Osteocyte (in vitro differentiated cells): ENCODE data around the gene IL13. TPM values are rescaled to one million over a fixed set of nuclear protein-coding genes. Genes with fewer than 3 reads are reported as not detected.

Experiments
- DNase-seq: peaks from one replicate; pipeline ENCODE4 v3.0.0; 2021; ENCODE audit warnings: mixed read lengths; ENCODE audit not compliant: unreplicated experiment; ENCODE audit errors: extremely low spot score
- H3K27ac Mint-ChIP-seq: one replicate; pipeline ENCODE4 v1.8.0; 2021; ENCODE audit warnings: mild to moderate bottlenecking, mixed read lengths; ENCODE audit not compliant: unreplicated experiment
- H3K27me3 Mint-ChIP-seq: one replicate; pipeline ENCODE4 v1.8.0; 2021; ENCODE audit warnings: mixed read lengths; ENCODE audit not compliant: unreplicated experiment
- H3K36me3 Mint-ChIP-seq: one replicate; pipeline ENCODE4 v1.8.0; 2021; ENCODE audit warnings: mixed read lengths; ENCODE audit not compliant: unreplicated experiment
- H3K4me1 Mint-ChIP-seq: one replicate; pipeline ENCODE4 v1.8.0; 2021; ENCODE audit warnings: mixed read lengths; ENCODE audit not compliant: unreplicated experiment
- H3K4me3 Mint-ChIP-seq: one replicate; pipeline ENCODE4 v1.8.0; 2021; ENCODE audit warnings: mild to moderate bottlenecking, moderate library complexity, mixed read lengths; ENCODE audit not compliant: unreplicated experiment
- H3K9me3 Mint-ChIP-seq: one replicate; pipeline ENCODE4 v1.8.0; 2021; ENCODE audit warnings: mixed read lengths; ENCODE audit not compliant: unreplicated experiment
- CTCF ChIP-seq: fragments of 200-600 bp; sonication (generic); IDR thresholded peaks from 2 replicates; pipeline ENCODE4 v1.5.0; 2021; ENCODE audit warnings: antibody characterized with exemption, mild to moderate bottlenecking, moderate library complexity
- total RNA-seq: library from RNA; stranded (reverse); gene quantifications from 2 replicates; pipeline ENCODE4 v1.2.1, GENCODE V29; 2021

IL13 gene
- total RNA-seq, 1 donor from 2014 or later = not detected

GRCh38 chr5:132678735-132679134 lies 20.8 kb downstream of the IL13 start:
- Mint-ChIP-seq H3K9me3 (no peaks in the 10 kb centered on the region), H3K27ac (no peak overlapping the region), H3K4me3 (no peak overlapping the region), H3K27me3 (no peaks in the 10 kb centered on the region), H3K36me3 (no peaks in the 10 kb centered on the region), H3K4me1 (peaks cover 39% of the 10 kb centered on the region)
- TF ChIP-seq CTCF = no peak
- peak; percentile 51 for DNase-seq

GRCh38 chr5:132679166-132679565 lies 21.2 kb downstream of the IL13 start:
- no peaks in the 10 kb centered on the region for H3K36me3 Mint-ChIP-seq
- no peak for TF ChIP-seq CTCF
- H3K4me3 Mint-ChIP-seq = no peak overlapping the region
- peaks cover 36% of the 10 kb centered on the region for H3K4me1 Mint-ChIP-seq
- H3K27me3 Mint-ChIP-seq = no peaks in the 10 kb centered on the region
- no peak for DNase-seq
- H3K9me3 Mint-ChIP-seq = no peaks in the 10 kb centered on the region
- no peak overlapping the region for H3K27ac Mint-ChIP-seq

GRCh38 chr5:132679717-132680380 lies 21.9 kb downstream of the IL13 start:
- no peaks in the 10 kb centered on the region for H3K36me3 Mint-ChIP-seq
- H3K9me3 Mint-ChIP-seq = no peaks in the 10 kb centered on the region
- DNase-seq = peak; percentile 64
- H3K4me1 Mint-ChIP-seq = peaks cover 29% of the 10 kb centered on the region
- no peak for TF ChIP-seq CTCF
- H3K27me3 Mint-ChIP-seq = no peaks in the 10 kb centered on the region
- H3K27ac Mint-ChIP-seq = no peak overlapping the region
- no peak overlapping the region for H3K4me3 Mint-ChIP-seq

GRCh38 chr5:132680780-132681475 lies 23.0 kb downstream of the IL13 start:
- Mint-ChIP-seq H3K4me3 (no peak overlapping the region), H3K36me3 (peaks cover 1% of the 10 kb centered on the region), H3K9me3 (no peaks in the 10 kb centered on the region), H3K4me1 (peaks cover 24% of the 10 kb centered on the region), H3K27me3 (no peaks in the 10 kb centered on the region), H3K27ac (no peak overlapping the region)
- no peak for TF ChIP-seq CTCF
- peak; percentile 65 for DNase-seq

- no peak for DNase-seq
- no peak for TF ChIP-seq CTCF
- peaks cover 24% of the 10 kb centered on the region for H3K4me1 Mint-ChIP-seq
- H3K27ac Mint-ChIP-seq = no peak overlapping the region
- no peak overlapping the region for H3K4me3 Mint-ChIP-seq
- no peaks in the 10 kb centered on the region for H3K9me3 Mint-ChIP-seq
- peaks cover 1% of the 10 kb centered on the region for H3K36me3 Mint-ChIP-seq
- no peaks in the 10 kb centered on the region for H3K27me3 Mint-ChIP-seq
These were observed 23.5 kb downstream of the IL13 start for GRCh38 chr5:132681476-132681831.
